ENCODE measurements around the gene UBE2D4.

DNA sequence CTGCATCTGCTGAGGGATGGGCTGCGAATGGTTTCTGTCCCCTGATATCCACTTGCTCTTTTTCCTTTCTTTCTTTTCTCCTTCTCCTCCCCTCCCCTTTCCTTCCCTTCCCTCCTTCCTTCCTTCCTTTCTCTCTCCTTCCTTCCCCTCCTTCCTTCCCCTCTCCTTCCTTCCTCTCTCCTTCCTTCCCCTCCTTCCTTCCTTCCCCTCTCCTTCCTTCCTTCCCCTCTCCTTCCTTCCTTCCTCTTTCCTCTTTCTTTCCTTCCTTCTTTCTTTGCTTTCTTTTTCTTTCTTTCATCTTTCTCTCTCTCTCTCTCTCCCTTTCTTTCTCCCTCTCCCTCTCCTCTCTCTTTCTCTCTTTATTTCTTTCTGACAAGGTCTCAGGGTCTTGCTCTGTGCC, 51.3 kb downstream of the UBE2D4 start:
- no peak for TF ChIP-seq CTCF (conservative IDR thresholded peaks at IDR 0.05 in 1 of 2, IDR thresholded peaks at IDR 0.05 in 1 of 2; ENCODE audit: low read depth in 1 of 2, low read length in 2 of 2)
- no peak for TF ChIP-seq EZH2 (IDR thresholded peaks at IDR 0.05; ENCODE audit: low read length, missing control alignments)
